Measurements from ENCODE around the gene HS3ST3A1.

DNA sequence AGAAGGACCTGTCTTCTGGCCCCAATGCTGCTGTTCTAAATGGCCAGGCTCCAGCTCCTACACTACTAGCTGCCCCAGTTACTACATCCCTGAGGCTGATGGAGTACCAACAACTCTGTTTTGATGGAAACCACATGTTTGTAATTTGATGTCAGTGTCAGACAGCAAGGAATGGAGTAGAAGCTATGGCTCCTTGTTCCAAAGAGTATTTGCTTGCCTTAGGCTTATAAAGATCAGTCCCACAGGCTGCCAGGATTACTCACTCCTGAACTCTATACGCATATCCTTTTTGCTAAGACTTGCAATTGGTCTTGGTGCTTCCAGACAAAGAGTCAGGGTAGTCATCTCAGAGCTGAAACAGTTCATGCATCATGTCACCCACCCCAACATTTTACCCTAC, 139.6 kb downstream of the HS3ST3A1 start:
- TF ChIP-seq CTCF (IDR thresholded peaks at IDR 0.05) = no peak
- TF ChIP-seq POLR2A (IDR thresholded peaks at IDR 0.05) = no peak

All from body of pancreas (tissue), 4 donors.